GM12892 (cell line): ENCODE data around the gene KATNBL1.

ENCODE experiments used
- POLR2A ChIP-seq: IDR thresholded peaks from 2 replicates; pipeline ENCODE4 v1.6.1; 2011; ENCODE audit warnings: low read depth, low read length, control low read depth
- TAF1 ChIP-seq: IDR thresholded peaks from 2 replicates; pipeline ENCODE4 v1.6.1; 2011; ENCODE audit warnings: low read depth, mild to moderate bottlenecking, control low read depth, low read length, borderline replicate concordance

- TF ChIP-seq POLR2A (no peak), TAF1 (no peak)
Observed at GRCh38 chr15:34258151-34258550, 48.3 kb upstream of the KATNBL1 start.
